ENCODE data around the gene RGS6.

Gene RGS6

GRCh38 chr14:72333357-72333756 is 401.1 kb downstream of the RGS6 start:
- DNase-seq = no peak

GRCh38 chr14:72336311-72336980 is 404.2 kb downstream of the RGS6 start:
- no peak for DNase-seq

GRCh38 chr14:72341237-72341636 is 409.0 kb downstream of the RGS6 start:
- DNase-seq = no peak

DNA sequence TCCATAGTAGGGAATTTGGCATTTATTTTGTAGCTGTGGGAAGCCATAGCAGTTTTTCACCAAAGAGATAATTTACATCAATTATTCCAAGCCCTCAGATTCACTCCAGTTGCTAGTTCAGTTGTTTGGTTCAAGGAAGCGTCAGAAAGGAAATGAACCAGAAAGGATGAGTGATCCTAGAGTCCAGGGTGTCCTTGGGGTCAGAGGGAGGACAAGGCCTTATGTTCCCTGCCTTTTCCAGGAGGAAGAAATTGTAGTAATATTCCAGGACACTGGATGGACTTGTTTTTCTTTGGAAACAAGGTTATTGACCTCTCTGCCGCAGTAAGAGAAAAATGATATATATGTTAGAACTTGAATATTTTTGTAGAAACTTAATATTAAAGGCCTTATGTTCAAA is 409.5 kb downstream of the RGS6 start:
- no peak for DNase-seq

DNA sequence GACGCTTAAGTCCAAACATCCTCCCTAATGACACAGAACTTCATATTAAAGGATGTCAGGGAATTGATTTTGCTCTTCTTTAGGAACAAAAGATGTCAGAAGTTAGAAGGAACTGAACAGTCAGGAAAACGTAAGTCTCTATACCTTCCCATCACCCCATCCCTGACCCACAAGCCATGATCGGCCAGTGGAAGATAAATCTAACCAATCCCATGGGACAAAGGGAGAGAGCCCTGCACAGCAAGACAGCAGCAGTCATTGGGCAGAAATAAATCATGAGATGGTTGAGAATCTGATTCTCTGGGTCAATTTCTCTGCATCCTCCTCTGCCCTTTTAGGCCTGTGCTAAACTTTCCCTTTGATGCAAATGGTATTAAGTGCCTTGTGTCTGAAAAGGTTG is 414.9 kb downstream of the RGS6 start:
- no peak for DNase-seq

- DNase-seq = no peak
These were observed 418.0 kb downstream of the RGS6 start for GRCh38 chr14:72350215-72350614.

DNA sequence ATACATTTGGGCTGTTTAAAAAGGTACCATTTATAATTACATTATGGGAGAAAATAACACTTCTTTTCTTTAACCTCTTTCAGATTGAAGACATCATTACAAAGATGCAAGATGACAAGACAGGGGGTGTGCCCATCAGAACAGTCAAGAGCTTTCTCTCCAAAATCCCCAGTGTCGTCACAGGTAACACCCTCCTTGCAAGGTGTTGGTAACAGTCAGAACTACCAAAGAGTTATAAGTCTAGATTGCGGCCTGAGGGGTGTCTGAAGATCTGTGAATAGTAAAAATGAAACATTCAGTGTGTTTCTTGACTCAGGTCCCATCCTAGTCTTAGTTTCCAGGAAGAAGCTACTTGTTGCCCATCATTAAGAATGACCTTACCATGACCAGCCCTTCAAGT is 419.8 kb downstream of the RGS6 start:
- DNase-seq = no peak

DNA sequence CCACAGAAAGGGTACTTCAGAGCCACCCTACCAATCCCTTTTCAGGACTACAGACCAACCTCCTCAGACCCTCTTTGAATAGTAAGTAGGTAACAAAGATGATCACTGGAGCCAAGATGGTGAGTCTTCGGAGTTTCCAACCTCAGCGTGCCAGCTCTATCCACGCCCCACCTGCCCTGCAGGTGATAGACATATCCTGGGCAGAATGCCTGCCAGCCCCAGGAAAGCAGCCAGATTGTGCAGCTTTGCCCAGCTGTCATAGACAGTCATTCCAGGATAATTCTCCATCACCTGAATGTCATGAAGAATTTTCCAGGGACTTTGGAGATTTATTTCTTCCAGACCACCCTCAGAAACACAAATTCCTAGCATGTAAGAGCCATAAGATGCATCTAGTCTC is 434.4 kb downstream of the RGS6 start:
- no peak for DNase-seq

- no peak for DNase-seq
These were observed 436.9 kb downstream of the RGS6 start for GRCh38 chr14:72369106-72369505.

GRCh38 chr14:72377016-72377415 is 444.8 kb downstream of the RGS6 start:
- no peak for DNase-seq

- no peak for DNase-seq
These were observed 448.2 kb downstream of the RGS6 start for GRCh38 chr14:72380456-72380855.

GRCh38 chr14:72383865-72384264 is 451.6 kb downstream of the RGS6 start:
- DNase-seq = no peak

- DNase-seq = no peak
These were observed 455.5 kb downstream of the RGS6 start for GRCh38 chr14:72387726-72388125.

GRCh38 chr14:72389200-72389599 is 457.0 kb downstream of the RGS6 start:
- DNase-seq = no peak

DNA sequence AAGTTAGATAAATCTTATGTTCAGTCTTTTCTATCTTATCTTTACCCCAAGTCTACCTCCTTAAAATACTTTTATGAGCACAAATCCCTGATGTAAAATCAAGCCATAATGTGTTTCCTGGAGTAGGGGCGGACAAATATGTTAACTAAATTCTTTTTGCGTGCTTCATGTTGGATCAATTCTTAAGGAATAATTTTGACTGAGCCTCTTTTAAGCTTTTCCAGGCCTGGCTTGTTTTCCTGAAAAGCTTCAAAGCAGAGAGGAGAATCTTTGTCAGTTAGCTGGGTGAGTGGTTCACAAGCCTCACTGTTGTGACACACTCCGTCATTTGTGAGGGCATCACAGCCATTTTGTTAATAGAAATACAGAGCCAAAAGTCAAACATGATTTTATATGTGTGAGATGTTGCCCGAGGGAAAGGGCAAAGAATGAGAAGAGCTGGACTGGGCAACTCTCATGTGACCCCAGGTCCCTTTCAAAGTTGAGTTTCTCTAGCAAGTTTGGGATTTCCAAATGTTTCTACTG is 468.9 kb downstream of the RGS6 start:
- no peak for DNase-seq

GRCh38 chr14:72401632-72402376 is 469.6 kb downstream of the RGS6 start:
- DNase-seq = no peak

DNA sequence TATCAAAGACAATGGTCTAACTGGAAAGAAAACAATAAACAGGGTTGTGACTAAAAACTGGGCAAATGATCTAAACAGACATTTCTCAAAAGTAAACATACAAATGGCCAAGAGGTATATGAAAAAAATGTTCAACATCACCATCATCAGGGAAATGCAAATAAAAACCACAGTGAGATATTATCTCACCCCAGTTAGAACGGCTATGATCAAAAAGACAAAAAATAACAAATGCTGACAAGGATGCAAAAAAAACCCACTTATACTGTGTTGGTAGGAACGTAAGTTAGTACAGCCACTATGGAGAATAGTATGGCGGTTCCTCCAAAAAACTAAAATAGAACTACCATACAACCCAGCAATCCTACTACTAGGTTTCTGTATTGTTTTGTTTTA is 470.1 kb downstream of the RGS6 start:
- no peak for DNase-seq

GRCh38 chr14:72404106-72404774 is 472.0 kb downstream of the RGS6 start:
- DNase-seq = no peak

- no peak for DNase-seq
These were observed 472.8 kb downstream of the RGS6 start for GRCh38 chr14:72404998-72405397.

- no peak for DNase-seq
These were observed 475.8 kb downstream of the RGS6 start for GRCh38 chr14:72408020-72408419.

DNA sequence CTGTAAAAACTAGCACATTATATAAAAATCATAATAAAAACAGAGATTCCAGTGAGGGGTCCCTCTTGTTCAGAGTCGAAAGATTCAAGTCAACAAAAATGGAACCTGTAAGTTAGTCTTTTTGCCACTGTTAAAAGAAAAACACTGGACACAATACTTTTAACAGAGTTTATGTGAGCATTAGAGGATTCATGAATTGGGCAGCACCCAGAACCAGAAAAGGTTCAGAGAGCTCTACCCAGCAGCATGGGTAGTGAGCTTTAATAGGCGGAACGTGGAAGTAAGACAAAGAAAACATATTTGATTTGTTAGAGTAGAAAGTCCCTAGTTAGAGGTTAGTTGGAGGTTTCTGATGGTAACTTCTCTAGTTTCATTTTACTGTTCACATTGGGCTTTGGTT is 476.8 kb downstream of the RGS6 start:
- no peak for DNase-seq

DNA sequence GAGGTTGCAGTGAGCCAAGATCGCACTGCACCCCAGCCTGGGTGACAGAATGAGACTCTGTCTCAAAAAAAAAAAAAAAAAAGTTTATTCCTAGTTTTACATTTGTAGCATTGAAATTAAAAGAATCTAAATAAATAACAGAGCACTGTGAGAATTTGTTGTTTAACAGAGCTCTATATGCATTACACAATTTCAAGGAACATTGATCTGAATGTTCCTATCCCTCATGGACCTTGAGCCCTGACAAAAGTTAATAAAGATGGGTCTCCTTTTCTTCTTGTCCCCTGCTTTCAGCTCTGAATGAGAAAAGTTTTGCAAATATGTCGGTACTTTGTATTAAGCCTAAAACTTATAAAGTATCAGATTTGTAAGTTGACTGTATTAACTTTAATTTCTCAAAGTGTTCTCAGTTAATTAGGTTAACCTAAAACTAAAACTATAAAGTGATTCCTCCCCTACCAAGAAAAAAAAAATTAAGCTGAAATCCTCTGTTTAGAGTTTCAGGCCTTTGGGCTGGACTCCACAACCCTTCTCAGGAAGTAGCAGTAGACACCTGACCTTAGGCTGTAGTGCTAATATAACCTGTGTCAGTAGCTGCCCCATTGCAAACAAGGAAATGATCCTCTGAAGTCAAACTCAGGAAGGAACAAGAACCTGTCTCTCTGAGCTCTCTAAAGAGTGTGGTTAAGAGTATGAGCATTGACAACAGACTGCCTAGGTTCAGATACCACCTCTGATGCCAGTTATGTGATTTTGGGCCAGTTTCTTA is 484.0 kb downstream of the RGS6 start:
- no peak for DNase-seq

DNA sequence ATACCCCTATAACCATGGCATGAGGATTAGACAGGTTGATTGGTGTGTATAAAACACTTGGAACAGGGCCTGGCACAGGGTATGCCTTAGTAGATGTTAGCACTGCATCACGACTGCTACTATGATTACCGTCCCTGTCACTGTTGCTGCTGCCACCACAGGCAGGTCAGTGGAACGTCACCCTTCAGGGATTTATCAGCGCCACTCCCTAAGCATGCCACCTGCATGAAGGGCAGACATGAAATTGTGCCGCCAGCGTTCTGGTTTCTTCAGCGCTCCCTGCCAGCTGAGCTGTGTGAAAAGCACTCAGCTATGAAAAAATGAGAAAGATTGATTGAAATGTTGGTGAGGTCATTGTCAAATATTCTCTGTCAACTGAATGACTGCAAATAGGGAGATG is 484.7 kb downstream of the RGS6 start:
- DNase-seq = no peak

All from left hindlimb (tissue), 1 donor.